Brain microvascular endothelial cell (primary cell): ENCODE data around the gene ANKS3.

Experiments used
- DNase-seq: peaks from one replicate; pipeline ENCODE4 v3.0.0-alpha.2; 2020
- H3K27ac ChIP-seq: fragments of 250-450 bp; sonication (Bioruptor Pico); 2 replicates; pipeline ENCODE4 v1.5.1; 2020; ENCODE audit warnings: mild to moderate bottlenecking, moderate library complexity
- H3K27me3 ChIP-seq: fragments of 250-450 bp; sonication (Bioruptor Pico); replicated peaks from 2 replicates; pipeline ENCODE4 v1.5.1; 2020; ENCODE audit warnings: mild to moderate bottlenecking
- H3K36me3 ChIP-seq: fragments of 250-450 bp; sonication (Bioruptor Pico); replicated peaks from 2 replicates; pipeline ENCODE4 v1.5.1; 2020; ENCODE audit warnings: mild to moderate bottlenecking
- H3K4me3 ChIP-seq: 2 replicates; pipeline ENCODE4 v1.5.1; 2011; ENCODE audit warnings: low read depth, mild to moderate bottlenecking, control low read depth, low read length, moderate library complexity
- in situ Hi-C: cut with HindIII; loops from 2 replicates; pipeline ENCODE4 v1.10.0; 2017; ENCODE audit warnings: low sequenced_read_pairs, low pct_ligation_motif_present
- TF ChIP-seq, protein P1 (sequence below): IDR thresholded peaks from 2 replicates; pipeline ENCODE4 v1.5.1; 2011; ENCODE audit warnings: low read depth, mild to moderate bottlenecking, moderate library complexity, low read length, control low read depth, inconsistent platforms; ENCODE audit errors: missing control alignments

Gene ANKS3

DNA sequence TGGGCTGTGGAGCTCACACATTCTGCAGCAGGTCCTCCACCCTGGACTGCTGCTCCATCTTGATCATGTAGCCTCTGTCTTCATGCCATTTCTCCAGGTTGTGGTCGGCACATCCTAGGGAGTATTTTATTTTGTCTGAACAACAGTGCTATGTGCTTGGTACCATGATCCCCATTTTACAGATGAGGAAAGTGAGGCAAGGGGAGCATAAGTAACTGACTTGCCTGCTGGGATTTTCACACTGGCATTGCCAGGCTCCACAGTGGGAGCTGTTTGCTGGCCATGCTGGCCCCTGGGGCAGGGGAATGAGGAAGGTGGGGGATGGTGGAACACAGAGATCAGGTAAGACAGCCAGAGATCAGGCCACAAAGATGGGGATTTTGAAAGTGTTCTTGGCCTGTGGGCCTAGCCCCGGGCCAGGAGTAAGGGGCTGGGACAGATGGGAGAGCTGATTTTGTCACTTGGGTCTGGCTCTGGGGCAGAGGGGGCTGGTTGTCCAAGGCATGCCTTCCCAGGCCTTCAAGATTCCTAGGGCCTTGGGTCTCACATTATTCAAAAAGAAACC is 42.2 kb upstream of the ANKS3 start:
- in situ Hi-C loops = no loop called here
- Histone ChIP-seq H3K4me3 (no peak overlapping the region), H3K36me3 (no peaks in the 10 kb centered on the region), H3K27ac (no peak overlapping the region), H3K27me3 (no peaks in the 10 kb centered on the region)
- TF ChIP-seq, protein P1, sequence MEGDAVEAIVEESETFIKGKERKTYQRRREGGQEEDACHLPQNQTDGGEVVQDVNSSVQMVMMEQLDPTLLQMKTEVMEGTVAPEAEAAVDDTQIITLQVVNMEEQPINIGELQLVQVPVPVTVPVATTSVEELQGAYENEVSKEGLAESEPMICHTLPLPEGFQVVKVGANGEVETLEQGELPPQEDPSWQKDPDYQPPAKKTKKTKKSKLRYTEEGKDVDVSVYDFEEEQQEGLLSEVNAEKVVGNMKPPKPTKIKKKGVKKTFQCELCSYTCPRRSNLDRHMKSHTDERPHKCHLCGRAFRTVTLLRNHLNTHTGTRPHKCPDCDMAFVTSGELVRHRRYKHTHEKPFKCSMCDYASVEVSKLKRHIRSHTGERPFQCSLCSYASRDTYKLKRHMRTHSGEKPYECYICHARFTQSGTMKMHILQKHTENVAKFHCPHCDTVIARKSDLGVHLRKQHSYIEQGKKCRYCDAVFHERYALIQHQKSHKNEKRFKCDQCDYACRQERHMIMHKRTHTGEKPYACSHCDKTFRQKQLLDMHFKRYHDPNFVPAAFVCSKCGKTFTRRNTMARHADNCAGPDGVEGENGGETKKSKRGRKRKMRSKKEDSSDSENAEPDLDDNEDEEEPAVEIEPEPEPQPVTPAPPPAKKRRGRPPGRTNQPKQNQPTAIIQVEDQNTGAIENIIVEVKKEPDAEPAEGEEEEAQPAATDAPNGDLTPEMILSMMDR = no peak
- no peak for DNase-seq

DNA sequence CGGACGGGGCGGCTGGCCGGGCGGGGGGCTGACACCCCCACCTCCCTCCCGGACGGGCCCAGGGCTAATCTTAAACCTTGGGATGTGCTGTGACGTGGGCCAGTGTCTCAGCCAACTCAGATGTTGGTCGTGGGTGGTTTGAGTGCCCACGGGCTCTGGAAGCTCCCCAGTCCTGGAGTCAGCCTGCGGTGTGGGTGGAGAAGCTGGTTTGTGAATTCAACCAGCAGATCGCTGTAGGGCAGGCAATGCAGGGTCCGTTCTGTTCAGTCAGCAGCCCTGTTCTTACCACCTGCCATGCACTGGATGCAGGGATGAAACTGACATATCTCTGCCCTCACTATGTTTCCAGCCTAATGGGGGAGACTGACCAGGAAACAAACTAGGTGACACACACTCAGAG is 40.9 kb upstream of the ANKS3 start:
- in situ Hi-C loops = no loop called here
- Histone ChIP-seq H3K27ac (no peak overlapping the region), H3K4me3 (no peak overlapping the region), H3K27me3 (no peaks in the 10 kb centered on the region), H3K36me3 (no peaks in the 10 kb centered on the region)
- DNase-seq = no peak
- TF ChIP-seq, protein P1 = no peak

DNA sequence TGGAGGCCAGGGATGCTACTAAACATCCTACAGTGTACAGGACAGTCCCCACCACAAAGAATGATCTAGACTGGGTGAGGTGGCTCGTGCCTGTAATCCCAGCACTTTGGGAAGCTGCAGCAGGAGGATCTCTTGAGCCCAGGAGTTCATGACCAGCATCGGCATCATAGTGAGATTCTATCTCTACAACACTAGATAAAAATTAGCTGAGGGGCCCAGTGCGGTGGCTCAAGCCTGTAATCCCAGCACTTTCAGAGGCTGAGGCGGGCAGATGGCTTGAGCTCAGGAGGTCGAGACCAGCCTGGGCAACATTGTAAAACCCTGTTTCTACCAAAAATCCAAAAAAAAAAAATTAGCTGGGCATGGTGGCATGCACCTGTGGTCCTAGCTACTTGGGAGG is 38.3 kb upstream of the ANKS3 start:
- TF ChIP-seq, protein P1 = no peak
- Histone ChIP-seq H3K27ac (no peak overlapping the region), H3K4me3 (no peak overlapping the region), H3K36me3 (no peaks in the 10 kb centered on the region), H3K27me3 (no peaks in the 10 kb centered on the region)
- no peak for DNase-seq
- in situ Hi-C loops = no loop called here

DNA sequence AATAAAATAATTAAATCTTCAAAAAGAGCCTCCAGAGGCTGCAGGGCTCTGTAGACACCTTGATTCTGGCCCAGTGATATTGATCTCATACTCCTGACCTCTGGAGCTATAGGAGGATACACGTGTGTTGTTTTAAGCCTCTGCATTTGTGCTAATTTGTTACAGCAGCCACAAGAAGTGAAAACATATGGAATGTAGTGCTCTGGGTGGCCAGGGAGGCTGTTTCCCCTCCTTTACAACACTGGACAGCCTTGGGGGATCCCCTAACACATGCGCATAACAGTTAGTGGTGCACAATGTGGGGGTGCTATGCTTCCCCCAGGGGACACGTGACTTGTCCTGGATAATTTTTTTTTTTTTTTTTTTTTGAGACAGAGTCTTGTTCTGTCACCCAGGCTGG is 37.6 kb upstream of the ANKS3 start:
- H3K27ac ChIP-seq = no peak overlapping the region
- TF ChIP-seq, protein P1 = no peak

DNA sequence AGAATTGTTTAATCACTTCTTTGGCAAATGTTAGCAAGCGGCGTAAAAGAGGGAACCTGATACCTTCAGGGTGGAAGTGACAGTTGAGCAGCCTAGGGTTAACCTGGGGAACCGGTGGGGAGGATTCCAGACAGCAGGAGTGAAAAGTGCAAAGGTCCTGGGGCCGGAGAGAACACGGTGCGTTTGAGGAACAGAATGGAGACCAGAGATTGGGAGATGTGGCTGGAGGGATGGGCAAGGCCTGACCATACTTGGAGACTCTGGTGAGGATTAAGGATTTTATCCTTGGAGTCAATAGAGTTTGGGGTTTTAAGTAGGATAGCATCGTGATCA is 35.2 kb upstream of the ANKS3 start:
- H3K27ac ChIP-seq = no peak overlapping the region

More for the DNA sequence above, 37.6 kb upstream of the ANKS3 start:
- in situ Hi-C loops = no loop called here
- Histone ChIP-seq H3K4me3 (no peak overlapping the region), H3K27me3 (no peaks in the 10 kb centered on the region), H3K36me3 (no peaks in the 10 kb centered on the region)
- DNase-seq = no peak

More for the DNA sequence above, 35.2 kb upstream of the ANKS3 start:
- TF ChIP-seq, protein P1 = no peak
- DNase-seq = no peak
- Histone ChIP-seq H3K4me3 (no peak overlapping the region), H3K27me3 (no peaks in the 10 kb centered on the region), H3K36me3 (peaks cover 3% of the 10 kb centered on the region)
- in situ Hi-C loops = no loop called here
